Fibroblast of pulmonary artery (primary cell): Measurements from ENCODE around the gene ATRN.

Source experiments
- DNase-seq: peaks from one replicate; pipeline ENCODE4 v3.0.0-alpha.2; 2010; ENCODE audit warnings: low read depth
- H3K4me3 ChIP-seq: replicated peaks from 2 replicates; pipeline ENCODE4 v1.5.1; 2011; ENCODE audit warnings: low read depth, mild to moderate bottlenecking, control low read depth, low read length, moderate library complexity
- CTCF ChIP-seq: IDR thresholded peaks from 2 replicates; pipeline ENCODE4 v1.5.1; 2011; ENCODE audit warnings: mild to moderate bottlenecking, control low read depth, low read length, inconsistent platforms; ENCODE audit errors: missing control alignments

ATRN gene

GRCh38 chr20:3433744-3434143, 37.1 kb upstream of the ATRN start:
- TF ChIP-seq CTCF, result no peak
- H3K4me3 ChIP-seq, result no peak overlapping the region
- DNase-seq, result no peak

- H3K4me3 ChIP-seq, result no peak overlapping the region
- no peak for DNase-seq
- no peak for TF ChIP-seq CTCF
These were observed 36.6 kb upstream of the ATRN start for GRCh38 chr20:3434232-3434631.

- DNase-seq, result no peak
- TF ChIP-seq CTCF, result no peak
- H3K4me3 ChIP-seq, result no peak overlapping the region
These were observed 33.8 kb upstream of the ATRN start for GRCh38 chr20:3436864-3437574.

- no peak overlapping the region for H3K4me3 ChIP-seq
- no peak for TF ChIP-seq CTCF
- no peak for DNase-seq
These were observed 24.0 kb upstream of the ATRN start for GRCh38 chr20:3446779-3447178.

GRCh38 chr20:3447321-3447720, 23.5 kb upstream of the ATRN start:
- no peak for TF ChIP-seq CTCF
- DNase-seq, result no peak
- H3K4me3 ChIP-seq, result no peak overlapping the region

GRCh38 chr20:3449319-3449718, 21.5 kb upstream of the ATRN start:
- DNase-seq, result no peak
- TF ChIP-seq CTCF, result no peak
- no peak overlapping the region for H3K4me3 ChIP-seq

- no peak for DNase-seq
- no peak overlapping the region for H3K4me3 ChIP-seq
- TF ChIP-seq CTCF, result no peak
These were observed 18.7 kb upstream of the ATRN start for GRCh38 chr20:3452136-3452535.
